Activated effector memory CD4-positive, alpha-beta T cell treated with anti-CD3 and anti-CD28 coated beads, Interleukin-2, amount 50 U/mL, for 16 hours (primary cell): ENCODE results near the gene OGFRL1.
"Not testable (repeated sequence)": the region's sequence is repeated elsewhere in the genome, so short reads cannot be mapped to it uniquely, and the experiment has no call there.

ENCODE experiments used
- DNase-seq: peaks from one replicate; pipeline ENCODE4 v3.0.0-alpha.2; 2020

Gene OGFRL1

DNA sequence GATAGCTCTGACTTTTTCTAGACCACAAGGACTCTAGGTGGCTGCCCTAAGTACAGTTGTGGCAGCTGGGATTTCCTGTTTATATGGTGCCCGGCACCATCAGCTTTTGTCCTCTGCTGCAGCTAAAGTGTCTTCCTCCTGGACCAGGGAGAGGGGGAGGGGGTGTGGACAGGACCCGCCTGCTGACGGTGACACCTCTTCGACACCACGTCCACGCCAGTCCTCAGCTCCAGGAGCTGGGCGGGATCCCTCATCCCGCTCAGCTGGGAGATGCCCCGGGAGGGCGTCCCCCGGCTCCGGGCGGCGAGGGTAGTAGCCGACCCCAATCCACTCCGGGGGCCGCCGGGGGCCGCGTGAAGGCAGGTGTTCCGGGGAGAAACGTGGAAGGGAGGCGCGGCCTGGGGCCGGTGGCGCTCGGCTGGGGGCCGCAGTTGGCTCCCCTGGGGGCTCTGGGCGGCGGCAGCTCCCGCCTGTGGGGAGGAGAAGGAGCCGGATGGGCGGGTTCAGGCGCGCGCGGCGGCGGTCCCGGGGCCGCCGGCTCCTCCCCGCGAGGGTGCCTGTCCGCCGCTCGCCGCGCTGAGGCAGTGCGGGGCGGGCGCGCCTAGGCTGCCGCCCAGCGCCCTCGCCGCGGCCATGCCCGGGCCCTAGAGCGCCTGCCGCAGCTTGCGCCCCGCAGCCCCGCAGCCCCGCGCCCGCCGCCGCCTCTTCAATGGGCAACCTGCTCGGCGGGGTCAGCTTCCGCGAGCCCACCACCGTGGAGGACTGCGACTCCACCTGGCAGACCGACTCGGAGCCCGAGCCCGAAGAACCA, at the start of gene OGFRL1:
OGFRL1 (plus strand) TSS at position 584 of the 811 bp plus-strand sequence; CDS start at position 710, 126 bp downstream.
- DNase-seq, result peak; percentile 87

DNA sequence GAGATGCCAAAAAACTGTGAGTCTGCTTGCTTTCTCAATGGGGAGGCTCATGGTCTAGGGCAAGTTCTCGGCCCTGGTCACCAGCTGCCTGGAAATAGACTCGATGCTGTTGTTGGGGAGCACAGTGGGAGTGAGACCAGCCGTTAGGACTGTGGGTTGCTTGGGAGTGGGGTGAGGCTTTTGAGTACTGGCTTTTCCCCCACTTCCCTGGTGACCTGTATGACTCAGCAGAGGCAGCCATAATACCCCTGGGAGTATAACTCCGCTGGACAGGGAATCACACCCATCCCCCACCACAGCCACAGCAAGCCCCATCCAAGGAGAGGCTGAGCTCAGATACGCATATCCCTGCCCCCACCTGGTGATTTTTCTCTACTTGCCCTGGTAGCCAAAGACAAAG, 48.9 kb upstream of the OGFRL1 start:
- no peak for DNase-seq

DNA sequence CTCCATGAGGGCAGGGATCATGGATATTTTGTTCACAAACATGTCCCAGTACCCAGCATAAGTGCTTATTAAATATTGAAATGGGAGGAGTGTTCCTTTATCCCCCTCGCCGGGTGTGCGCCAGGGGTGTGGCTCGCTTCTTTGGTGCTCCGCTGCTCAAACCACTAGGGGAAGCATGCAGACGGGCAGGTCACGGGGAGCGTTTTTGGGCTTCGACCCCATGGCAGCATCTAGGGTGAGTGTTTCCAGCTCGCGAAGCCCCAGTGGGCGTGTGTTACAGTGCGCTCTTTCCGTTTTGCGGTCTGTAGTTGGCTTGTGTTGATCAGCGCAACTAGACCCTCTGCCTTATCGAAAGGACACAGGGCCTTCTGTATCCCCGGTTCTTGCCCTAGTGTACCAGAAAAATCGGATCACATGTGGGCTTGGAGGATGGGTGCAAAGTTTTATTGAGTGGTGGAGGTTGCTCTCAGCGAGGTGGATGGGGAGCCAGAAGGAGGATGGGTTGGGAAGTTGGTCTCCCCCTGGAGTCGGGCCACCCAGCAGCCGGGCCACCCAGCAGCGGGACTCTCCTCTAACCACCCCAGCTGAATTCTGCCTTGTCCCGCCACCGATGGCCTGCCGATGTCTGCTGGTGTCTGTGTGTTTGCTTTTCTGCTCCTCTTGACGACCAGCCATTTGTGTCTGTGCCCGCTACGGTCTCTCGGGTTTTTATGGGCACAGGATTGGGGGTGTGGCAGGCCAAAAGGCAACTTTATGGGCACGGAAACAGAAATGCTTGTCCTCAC, 43.2 kb upstream of the OGFRL1 start:
- DNase-seq, result no peak

DNA sequence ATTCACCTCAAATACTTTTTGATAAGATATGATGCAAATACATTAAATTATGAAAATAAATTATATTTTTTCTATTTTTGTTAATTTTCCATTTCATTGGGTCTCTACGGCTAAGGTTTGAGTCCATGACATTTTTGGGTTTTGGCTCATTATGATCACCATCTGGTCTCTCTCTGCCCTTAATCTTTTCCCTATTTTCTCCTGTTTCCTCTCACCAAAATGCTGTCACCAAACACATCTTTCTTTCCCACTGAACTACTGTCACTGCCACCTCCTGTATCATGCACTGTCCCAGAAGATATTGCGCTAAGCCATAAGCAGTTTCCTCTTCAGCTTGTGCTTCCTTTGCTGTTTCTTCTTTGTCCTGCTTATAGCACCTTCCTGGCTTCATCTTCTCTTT, 42.0 kb upstream of the OGFRL1 start:
- no peak for DNase-seq

DNA sequence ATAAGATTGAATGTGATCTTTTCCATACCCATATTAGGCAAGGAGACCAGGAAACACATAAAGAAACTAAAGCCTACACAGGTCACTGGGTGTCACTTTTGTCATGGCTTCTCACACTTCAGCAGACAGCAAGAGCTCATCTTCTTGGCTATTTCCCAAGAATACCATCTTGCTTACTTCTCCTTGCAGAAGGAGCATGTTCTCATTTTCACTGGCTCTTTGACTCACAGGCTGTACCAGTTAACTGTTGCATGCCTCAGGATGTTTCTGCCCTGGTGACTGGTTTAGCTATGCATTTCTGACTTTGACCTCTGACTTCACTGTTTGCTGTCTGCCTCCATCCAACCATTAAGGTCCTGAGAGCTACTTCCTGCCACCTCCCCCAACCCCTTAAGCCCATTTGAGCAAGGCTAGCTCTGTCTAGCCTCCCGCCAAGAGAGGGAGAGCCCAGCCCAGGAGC, 40.3 kb upstream of the OGFRL1 start:
- no peak for DNase-seq

DNA sequence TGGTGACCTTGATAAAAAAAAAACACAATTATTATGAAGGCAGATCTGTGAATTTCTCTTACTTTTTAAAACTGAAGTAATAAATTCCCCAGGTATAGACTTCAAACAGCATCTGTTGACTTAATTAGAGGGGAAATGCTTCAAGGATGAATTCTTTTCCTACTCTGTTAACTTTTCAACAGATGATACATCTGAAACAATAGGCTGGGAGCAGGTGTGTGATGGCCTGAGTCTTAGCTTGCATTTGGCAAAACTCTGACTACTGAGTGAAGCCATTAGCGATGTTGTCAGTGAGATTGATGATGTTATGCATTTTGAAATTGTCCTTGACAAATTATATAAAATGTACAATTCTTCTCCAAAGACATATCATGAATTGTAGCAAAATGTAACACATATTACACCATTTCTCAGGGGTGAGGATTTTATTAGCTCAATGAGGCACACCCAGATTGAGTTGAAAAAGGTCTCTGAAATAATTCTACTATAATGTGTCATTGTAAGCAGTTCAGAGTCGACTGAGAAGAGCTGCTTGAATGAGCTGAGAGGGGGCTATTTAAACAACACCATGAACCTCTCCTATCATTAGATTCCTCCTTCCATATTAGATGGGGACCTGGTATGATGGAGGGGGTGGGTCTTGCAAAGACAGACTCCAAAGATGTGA, 39.6 kb upstream of the OGFRL1 start:
- DNase-seq, result no peak

DNA sequence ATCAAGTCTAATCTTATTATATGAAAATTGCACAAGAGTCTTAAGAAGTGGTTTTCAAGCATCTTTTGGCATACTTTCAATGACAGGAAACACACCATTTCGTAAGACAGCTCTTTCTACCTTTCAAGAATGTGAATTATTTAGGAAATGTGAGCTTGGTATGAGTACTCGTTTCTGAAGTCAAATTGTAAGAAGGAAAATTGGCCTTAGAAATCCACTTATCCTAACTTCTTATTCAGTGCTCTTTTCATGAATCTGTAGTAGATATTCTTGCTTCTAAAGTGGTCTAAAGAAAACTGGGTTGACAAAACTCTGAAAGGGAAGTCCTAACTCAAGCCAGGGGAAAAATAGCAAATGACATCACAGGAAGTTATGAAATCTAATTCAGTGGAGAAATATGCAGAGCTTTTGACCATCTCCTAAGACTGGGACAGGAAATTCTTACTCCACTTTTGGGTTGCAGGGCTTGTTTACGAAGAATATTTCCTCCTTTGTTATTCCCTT, 38.5 kb upstream of the OGFRL1 start:
- no peak for DNase-seq

DNA sequence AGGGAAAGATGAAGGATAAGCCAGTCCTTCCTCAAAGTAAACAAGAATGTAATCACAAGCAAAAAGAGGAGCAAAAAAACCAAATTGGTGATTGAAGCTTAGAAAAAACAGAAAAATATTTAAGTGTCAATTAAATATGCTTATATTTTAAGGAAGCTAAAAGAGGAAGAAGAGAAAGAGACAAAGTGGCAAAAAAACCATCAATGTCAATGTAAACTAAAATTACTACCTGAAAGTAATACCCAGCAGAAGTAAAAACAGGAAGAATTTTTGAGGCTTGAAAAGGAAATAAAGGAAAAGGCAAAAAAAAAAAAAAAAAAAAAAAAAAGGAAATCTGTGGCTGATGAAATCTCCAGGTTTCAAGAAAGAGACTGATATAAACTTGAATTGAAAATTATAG, 36.2 kb upstream of the OGFRL1 start:
- no peak for DNase-seq

DNA sequence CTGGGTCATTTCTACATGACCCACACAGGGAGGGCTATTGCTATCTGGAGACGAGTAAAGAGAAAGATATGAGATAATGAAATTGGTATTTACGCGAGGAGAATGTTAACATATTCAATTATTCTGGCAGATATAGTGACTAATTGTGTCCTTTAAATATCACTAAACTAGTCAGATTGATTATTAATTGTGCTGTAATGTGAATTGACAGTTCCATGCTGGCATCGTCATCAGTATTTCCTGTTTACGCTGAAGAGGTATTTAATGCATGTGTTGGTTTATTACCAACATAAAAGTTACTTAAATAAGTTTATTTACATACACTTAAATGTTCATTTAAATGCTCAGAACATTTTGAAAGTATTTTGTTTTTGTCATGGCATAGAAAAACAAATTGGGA, 35.7 kb upstream of the OGFRL1 start:
- no peak for DNase-seq

DNA sequence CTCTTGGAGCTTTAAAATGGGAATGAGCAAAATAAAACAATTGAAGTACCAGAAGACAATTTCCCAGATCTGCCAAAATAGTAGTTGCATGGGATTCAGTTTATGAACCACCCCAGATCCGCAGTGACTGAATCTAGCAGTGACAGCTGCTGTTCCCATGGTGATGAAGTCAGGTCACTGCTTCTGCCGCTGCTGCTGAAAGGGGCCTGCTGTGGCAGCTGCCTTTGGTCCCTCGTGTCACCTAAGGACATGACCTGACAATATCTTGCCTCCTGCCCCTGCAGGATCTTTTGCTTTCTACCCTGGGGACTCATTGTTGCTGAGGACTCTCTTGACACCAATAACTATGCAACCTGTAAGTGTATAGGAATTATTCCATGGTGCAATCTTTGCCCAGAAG, 34.3 kb upstream of the OGFRL1 start:
- no peak for DNase-seq

DNA sequence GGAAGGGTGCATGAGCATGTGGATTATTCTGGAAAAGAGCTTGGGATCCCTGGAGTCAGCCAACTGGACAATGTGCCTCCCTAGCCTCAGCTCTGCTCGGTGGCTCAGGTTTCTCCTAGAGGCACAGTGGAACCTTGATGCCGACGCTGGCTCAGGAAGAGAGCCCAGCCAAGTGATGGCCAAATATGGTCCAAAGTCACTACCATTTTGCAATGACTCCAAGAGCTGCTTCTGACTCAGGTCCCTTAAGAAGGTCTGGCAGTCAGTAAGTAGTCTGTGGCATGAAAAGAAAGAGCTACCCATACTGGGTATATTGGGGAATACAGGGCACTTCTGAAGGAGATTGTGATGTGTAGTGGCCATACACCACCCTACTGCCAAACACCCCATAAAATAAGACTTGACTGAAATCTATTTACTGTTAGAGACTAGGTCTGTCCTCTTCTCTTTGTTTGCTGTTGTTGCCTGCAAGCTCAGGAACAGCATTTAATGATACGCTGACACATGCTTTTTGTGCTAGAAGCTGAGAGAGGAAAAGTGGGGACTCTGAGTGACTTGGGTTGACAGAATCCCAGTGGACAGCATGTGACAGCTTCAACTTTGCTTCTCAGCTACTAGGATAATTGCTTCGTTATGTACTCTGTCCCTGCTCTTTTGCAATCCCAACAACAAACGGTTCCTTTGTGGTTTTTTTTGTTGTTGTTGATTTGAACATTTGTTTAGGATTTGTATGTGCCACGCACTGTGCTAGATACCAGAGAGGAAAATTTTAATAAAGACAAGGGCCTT, 30.3 kb upstream of the OGFRL1 start:
- DNase-seq, result no peak

DNA sequence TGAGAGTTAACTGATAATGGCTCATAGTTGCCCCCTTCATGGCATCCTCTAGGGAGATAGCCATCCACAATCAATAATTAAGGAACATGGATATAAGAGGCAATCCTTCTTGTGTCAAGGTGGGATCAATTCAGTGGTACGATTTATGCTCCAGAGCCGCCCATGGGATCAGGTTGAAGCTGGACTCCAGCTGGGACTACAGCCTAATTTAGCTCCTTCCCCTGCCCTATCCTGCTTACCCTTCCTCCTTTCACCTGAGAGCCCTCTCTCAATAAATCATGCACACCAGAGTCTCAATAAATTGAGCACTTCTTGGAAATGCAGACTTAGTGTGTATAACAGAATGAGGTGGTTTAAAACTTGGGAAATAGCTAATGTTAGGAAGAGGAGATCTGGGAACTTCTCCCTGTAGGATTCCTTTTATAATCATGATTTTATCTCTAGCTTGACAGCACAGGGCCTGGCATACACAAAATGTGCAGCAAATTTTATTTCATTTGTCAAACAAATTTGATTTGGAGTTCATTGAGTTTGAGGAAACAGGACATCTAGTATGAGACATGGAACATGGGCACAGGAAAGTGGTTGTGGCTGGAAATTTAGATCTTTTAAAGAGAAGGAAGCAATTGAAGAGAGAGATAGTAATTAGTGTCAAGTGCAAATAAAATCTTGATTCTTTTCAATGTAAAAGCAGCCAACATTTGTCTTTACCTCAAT, 28.6 kb upstream of the OGFRL1 start:
- no peak for DNase-seq

DNA sequence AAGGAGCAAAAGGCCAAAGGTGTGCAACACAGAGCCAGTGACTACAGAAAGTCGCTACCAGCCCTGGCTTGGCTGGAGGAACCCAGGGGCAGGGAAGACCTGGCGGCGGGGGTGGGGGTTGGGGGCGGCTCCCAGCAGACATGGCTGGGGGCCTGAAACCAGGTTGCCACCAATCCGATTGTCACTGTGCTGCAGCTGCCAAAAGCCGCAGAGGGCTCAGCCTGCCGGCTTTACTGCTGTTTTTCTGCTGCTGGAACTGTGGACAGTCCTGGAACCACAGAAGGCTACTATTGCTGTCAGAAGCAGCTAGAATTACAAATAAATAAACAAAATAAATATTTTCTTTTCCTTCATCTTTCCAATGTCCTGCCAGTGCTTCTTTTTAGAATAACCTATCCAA, 25.7 kb upstream of the OGFRL1 start:
- no peak for DNase-seq

DNA sequence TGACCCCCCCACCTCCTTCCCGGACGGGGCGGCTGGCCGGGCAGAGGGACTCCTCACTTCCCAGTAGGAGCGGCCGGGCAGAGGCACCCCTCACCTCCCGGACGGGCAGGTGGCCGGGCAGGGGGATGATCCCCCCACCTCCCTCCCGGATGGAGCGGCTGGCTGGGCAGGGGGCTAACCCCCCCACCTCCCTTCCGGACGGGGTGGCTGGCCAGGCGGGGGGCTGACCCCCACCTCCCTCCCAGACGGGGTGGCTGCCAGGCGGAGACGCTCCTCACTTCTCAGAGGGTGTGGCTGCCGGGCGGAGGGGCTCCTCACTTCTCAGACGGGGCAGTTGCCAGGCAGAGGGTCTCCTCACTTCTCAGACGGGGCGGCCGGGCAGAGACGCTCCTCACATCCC, 22.2 kb upstream of the OGFRL1 start:
- DNase-seq, result not testable (repeated sequence)

DNA sequence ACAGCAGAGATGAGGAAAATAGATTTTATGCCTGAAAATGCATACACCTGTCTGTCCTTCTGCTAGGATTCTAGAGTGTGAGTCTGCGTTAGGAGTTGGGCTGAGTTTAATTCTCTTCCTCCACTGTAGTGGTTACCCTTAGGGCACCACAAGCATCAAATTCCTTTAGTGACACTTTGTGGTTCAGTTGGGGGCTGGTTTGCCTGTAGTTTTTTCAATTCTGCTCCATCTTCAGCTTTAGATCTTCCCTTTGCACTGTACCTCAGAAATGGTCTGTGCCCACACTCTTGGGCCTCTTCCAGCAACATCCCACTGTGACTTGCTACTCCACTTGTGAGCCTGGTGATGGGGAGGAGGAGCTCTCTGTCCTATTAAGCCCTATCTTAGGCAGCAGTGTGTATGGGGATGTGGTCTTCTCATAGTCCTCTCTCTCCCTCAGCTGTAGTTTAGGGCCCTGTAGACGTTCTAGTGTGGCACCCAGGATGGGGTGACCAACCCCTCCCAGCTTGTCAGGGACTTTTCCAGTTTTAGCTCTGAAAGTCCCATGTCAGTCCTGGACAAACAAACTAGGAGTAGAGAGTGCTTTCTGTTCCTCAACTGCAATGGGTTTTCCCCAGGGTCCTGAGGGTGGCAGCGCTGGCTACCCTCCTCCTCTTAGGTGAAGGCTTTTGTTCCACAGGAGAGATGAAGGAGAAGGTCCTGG, 19.7 kb upstream of the OGFRL1 start:
- DNase-seq, result no peak

DNA sequence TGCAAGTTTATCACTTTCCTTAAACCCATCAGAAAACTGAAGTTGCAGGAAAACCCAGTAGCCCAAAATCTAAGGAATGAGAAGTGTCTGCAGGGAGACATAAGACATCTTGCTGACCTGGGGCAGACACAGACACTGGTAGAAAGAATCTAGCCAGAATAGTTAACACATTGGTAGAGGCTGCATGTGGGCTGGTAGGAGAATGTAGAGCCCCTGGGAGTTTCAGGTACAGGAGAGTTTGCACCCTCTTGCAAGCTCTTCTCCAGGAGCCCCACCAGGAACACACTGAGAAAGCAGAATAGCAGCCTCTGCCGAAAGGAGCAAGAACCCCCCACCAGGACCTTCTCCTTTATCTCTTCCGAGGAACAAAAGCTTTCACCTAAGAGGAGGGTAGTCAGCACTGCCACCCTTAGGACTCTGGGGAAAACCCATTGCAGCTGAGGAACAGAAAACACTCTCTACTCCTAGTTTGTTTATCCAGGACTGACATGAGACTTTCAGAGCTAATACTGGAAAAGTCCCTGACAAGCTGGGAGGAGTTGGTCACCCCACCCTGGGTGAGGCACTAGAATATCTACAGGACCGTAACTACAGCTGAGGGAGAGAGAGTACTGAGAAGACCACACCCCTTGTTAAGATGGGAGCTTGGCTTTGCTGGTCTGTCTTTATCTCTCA, 10.5 kb upstream of the OGFRL1 start:
- no peak for DNase-seq

DNA sequence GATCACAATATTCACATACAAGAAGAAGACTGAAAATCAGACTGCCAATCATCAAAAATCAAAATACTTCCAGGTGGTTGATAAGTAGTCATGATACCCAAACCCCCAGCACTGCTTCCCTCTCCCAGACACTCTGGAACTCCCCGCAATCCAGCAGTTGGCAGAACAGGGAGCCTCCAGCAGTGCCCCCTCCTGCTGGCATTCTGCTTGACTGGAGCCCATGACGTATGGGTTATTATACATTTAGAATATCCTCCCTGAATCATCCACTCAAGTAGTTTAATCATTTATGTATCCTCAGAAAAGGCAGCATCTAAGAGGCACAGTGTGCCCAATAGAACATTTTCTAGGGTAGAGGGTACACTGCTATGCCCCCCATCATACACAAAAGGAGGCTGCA, 9.3 kb upstream of the OGFRL1 start:
- no peak for DNase-seq

DNA sequence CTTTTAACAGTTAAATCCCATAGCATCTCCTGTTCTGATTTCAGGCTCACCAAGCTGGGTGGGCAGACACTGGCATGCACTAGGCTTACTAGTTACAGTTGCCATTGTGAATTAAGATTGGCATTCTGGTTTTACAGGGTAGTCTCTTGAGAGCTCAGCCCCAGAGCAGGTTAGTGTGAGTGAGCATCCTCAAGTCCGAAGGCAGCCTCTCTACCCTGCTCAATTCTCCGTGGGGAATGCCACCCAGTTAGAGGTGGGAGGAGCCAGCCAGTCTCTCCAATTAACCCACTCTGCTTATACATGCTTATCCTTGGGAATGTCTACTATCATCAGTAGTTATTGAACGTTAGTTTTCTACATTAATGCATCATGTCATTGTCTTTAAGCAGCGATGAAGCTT, 8.9 kb upstream of the OGFRL1 start:
- DNase-seq, result no peak

DNA sequence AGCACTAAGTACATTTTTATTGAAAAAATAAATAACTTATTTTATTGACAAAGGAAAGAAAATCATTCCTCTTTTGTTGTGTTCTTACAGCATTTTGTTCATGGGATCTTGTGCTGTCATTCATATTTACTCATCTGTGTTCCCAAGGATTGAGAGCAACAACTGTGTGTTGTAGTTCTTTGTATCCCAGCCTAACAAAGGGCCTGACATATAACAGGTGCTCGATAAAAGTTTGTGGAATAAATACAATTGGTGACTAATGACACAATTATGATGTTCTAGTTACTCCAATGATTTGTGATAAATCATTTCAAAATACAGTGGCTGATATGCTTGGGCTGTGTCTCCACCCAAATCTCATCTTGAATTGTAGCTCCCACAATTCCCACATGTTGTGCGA, 7.9 kb upstream of the OGFRL1 start:
- DNase-seq, result no peak

DNA sequence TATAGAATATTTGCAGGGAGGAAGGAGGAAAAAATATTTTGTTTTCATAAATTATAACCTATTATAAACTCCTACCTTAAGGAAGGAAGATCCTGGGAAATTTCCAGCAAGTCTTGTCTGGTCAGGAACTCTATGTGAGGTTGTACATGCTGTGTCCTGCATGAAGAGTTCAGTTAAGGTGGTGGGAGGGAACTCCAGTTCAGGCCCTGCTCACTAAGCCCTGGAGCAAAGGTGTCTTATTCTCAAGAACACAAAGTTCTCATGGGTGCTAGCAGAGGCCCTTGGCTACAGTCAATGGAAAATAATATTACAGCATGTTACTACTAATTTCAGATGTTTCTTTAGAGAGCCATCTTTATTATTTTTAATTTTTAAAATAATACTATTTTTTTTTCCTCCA, 3.8 kb upstream of the OGFRL1 start:
- no peak for DNase-seq

DNA sequence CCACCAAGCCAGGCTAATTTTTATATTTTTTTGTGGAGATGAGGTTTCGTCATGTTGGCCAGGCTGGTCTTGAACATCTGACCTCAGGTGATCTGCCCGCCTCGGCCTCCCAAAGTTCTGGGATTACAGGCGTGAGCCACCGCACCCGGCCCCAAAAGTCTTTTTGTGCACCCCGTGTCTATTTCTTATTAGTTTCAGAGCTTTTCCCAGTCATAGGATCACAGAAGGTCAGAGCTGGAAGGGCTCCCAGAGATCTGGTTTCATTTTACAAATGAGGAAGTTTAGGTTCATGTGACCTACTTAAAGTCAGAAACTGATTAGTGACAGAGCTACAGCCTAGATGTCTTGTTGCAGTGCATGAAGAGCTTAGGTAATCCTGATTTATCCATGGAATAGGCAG, 1.6 kb upstream of the OGFRL1 start:
- no peak for DNase-seq
